Kidney epithelial cell (primary cell): ENCODE data around the gene UNK. TPM values are rescaled to one million over a fixed set of nuclear protein-coding genes. Genes with fewer than 3 reads are reported as not detected.

Experiments
- DNase-seq: peaks from one replicate; pipeline ENCODE4 v3.0.0-alpha.2; 2010; ENCODE audit warnings: low read depth
- H3K27me3 ChIP-seq: 2 replicates; pipeline ENCODE4 v1.6.0; 2011; ENCODE audit warnings: low read length; ENCODE audit not compliant: control insufficient read depth, insufficient read depth
- H3K36me3 ChIP-seq: 2 replicates; pipeline ENCODE4 v1.5.1; 2011; ENCODE audit warnings: low read length; ENCODE audit not compliant: control insufficient read depth, insufficient read depth
- H3K4me3 ChIP-seq: 2 replicates; pipeline ENCODE4 v1.5.1; 2011; ENCODE audit warnings: low read depth, mild to moderate bottlenecking, control low read depth, low read length
- CTCF ChIP-seq: IDR thresholded peaks from 2 replicates; pipeline ENCODE4 v1.5.1; 2011; ENCODE audit warnings: mild to moderate bottlenecking, moderate library complexity, low read length, control low read depth, inconsistent platforms; ENCODE audit not compliant: insufficient read depth, poor library complexity, severe bottlenecking
- total RNA-seq: library from RNA; depleted of rRNA; stranded (reverse); fragments of >200 nt; gene quantifications from 2 replicates; pipeline ENCODE4 v1.2.3, GENCODE V29; 2015

UNK gene
- total RNA-seq, 1 donor from 2014 or later, result 18.6 TPM

- DNase-seq, result no peak
- H3K27me3 ChIP-seq, result no peaks in the 10 kb centered on the region
- H3K4me3 ChIP-seq, result no peak overlapping the region
- TF ChIP-seq CTCF, result no peak
- no peaks in the 10 kb centered on the region for H3K36me3 ChIP-seq
Observed at GRCh38 chr17:75765981-75766380, 18.6 kb upstream of the UNK start.

- DNase-seq, result no peak
- no peak for TF ChIP-seq CTCF
- Histone ChIP-seq H3K4me3 (no peak overlapping the region), H3K36me3 (no peaks in the 10 kb centered on the region), H3K27me3 (no peaks in the 10 kb centered on the region)
Observed at GRCh38 chr17:75767881-75768280, 16.7 kb upstream of the UNK start.

- Histone ChIP-seq H3K36me3 (no peaks in the 10 kb centered on the region), H3K27me3 (no peaks in the 10 kb centered on the region), H3K4me3 (no peak overlapping the region)
- no peak for DNase-seq
- no peak for TF ChIP-seq CTCF
Observed at GRCh38 chr17:75769536-75769935, 15.1 kb upstream of the UNK start.

- H3K4me3 ChIP-seq, result no peak overlapping the region
- H3K27me3 ChIP-seq, result no peaks in the 10 kb centered on the region
- DNase-seq, result no peak
- H3K36me3 ChIP-seq, result no peaks in the 10 kb centered on the region
- TF ChIP-seq CTCF, result no peak
Observed at GRCh38 chr17:75771334-75772281, 13.0 kb upstream of the UNK start.

GRCh38 chr17:75773121-75773807 lies 11.3 kb upstream of the UNK start:
- no peaks in the 10 kb centered on the region for H3K36me3 ChIP-seq
- H3K4me3 ChIP-seq, result no peak overlapping the region
- no peak for DNase-seq
- H3K27me3 ChIP-seq, result no peaks in the 10 kb centered on the region
- no peak for TF ChIP-seq CTCF
